ENCODE data around the gene CTNND2. TPM values are rescaled to one million over a fixed set of nuclear protein-coding genes. Genes with fewer than 3 reads are reported as not detected.

The CTNND2 gene
- total RNA-seq, 1 experiment from 2014 or later = not detected

DNA sequence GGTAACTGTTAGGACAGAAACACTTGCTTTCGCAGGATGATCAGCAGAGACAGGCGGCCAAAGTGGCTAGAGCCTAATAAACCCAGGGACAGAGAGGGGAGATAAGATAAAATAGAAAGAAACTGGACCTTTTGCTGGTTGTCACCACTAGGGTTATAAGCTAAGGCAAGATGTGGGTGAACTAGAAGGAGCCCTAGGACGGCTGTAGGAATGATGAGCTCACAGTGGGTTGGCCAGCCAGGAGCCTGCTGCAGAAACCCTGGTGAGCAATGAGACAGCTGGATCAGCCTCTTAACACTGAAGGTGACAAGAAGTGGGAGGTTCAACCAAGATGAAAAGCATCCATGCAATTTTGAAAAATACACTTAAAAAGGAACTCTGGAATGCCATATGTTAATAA lies 13.5 kb downstream of the CTNND2 start:
- no peak for DNase-seq (ENCODE audit: low spot score)
- ChIA-PET CTCF (no interaction called here), POLR2A (ENCODE audit: low non-redundant PET) (no interaction called here)
- Histone ChIP-seq H3K27me3 (replicated peaks; ENCODE audit: insufficient read depth, low read depth, low read length, poor library complexity) (no peaks in the 10 kb centered on the region), H3K4me3 (ENCODE audit: low read depth, low read length, poor library complexity, severe bottlenecking) (no peak overlapping the region), H3K4me1 (ENCODE audit: insufficient read depth, low read length, poor library complexity, severe bottlenecking) (no peaks in the 10 kb centered on the region), H3K27ac (ENCODE audit: low read depth, low read length, poor library complexity, severe bottlenecking) (no peak overlapping the region), H3K9me3 (ENCODE audit: low read depth, low read length, poor library complexity, severe bottlenecking) (peaks cover 13% of the 10 kb centered on the region), H3K36me3 (ENCODE audit: insufficient read depth, low read length, poor library complexity, severe bottlenecking) (no peaks in the 10 kb centered on the region)
- TF ChIP-seq, protein P1, sequence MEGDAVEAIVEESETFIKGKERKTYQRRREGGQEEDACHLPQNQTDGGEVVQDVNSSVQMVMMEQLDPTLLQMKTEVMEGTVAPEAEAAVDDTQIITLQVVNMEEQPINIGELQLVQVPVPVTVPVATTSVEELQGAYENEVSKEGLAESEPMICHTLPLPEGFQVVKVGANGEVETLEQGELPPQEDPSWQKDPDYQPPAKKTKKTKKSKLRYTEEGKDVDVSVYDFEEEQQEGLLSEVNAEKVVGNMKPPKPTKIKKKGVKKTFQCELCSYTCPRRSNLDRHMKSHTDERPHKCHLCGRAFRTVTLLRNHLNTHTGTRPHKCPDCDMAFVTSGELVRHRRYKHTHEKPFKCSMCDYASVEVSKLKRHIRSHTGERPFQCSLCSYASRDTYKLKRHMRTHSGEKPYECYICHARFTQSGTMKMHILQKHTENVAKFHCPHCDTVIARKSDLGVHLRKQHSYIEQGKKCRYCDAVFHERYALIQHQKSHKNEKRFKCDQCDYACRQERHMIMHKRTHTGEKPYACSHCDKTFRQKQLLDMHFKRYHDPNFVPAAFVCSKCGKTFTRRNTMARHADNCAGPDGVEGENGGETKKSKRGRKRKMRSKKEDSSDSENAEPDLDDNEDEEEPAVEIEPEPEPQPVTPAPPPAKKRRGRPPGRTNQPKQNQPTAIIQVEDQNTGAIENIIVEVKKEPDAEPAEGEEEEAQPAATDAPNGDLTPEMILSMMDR (conservative IDR thresholded peaks at IDR 0.05; ENCODE audit: low read depth, low read length) = no peak
- no peak for TF ChIP-seq EZH2 (IDR thresholded peaks at IDR 0.05; ENCODE audit: borderline replicate concordance, low read depth, low read length, poor library complexity, severe bottlenecking)
- intact Hi-C loops (cut with micrococcal nuclease; ENCODE audit: unreplicated experiment) = no loop called here
- no TSS peak for BruUV-seq (replicated peaks)

DNA sequence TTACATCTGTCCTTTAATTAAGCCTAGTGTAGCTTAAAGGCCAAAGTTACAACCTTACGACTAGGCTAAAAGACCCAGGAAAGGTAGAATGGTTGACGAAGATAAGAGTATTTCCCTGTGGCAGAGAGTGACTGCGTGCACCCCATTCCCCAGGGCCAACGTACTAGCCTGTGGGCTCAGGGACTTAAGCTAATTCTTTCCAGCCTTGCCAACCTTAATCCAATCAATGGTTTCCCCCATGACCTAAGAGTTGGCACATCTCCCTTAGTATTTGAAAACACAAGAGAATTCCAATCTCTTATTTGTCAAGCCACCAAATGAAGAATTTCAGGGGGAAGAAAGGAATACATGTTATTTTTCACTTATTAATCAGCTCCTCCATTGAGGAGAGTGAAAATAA lies 16.0 kb downstream of the CTNND2 start:
- CTCF ChIA-PET = no interaction called here
- no peak for TF ChIP-seq EZH2 (IDR thresholded peaks at IDR 0.05; ENCODE audit: borderline replicate concordance, low read depth, low read length, poor library complexity, severe bottlenecking)
- TF ChIP-seq, protein P1 (conservative IDR thresholded peaks at IDR 0.05; ENCODE audit: low read depth, low read length) = no peak
- Histone ChIP-seq H3K36me3 (ENCODE audit: insufficient read depth, low read length, poor library complexity, severe bottlenecking) (no peaks in the 10 kb centered on the region), H3K27ac (ENCODE audit: low read depth, low read length, poor library complexity, severe bottlenecking) (no peak overlapping the region), H3K27me3 (replicated peaks; ENCODE audit: insufficient read depth, low read depth, low read length, poor library complexity) (no peaks in the 10 kb centered on the region), H3K4me3 (ENCODE audit: low read depth, low read length, poor library complexity, severe bottlenecking) (no peak overlapping the region), H3K9me3 (ENCODE audit: low read depth, low read length, poor library complexity, severe bottlenecking) (peaks cover 10% of the 10 kb centered on the region), H3K4me1 (ENCODE audit: insufficient read depth, low read length, poor library complexity, severe bottlenecking) (no peaks in the 10 kb centered on the region)
- DNase-seq (ENCODE audit: low spot score) = no peak
- BruUV-seq (replicated peaks) = no TSS peak
- intact Hi-C loops (cut with micrococcal nuclease; ENCODE audit: unreplicated experiment) = no loop called here
- POLR2A ChIA-PET (ENCODE audit: low non-redundant PET) = no interaction called here

DNA sequence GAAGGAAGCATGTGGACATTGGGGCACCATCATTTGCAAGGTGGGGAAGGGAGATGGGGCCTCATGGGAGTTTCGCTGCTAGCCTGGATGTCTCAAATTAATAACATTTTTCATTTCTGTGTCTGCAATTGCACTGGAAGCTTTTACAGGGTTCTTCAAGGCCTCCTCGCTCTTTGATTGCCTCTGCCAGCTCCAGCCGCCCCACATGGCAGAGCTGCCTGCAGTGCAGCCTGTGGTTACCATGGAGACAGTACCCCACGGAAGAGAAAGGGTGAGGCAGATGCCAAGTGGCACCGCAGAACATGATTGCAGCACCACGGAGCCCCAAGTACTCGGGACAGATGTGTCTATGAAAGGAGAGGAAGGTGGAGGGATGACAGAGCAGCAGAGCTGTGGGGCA lies 25.4 kb downstream of the CTNND2 start:
- H3K4me1 ChIP-seq (ENCODE audit: insufficient read depth, low read length, poor library complexity, severe bottlenecking) = no peaks in the 10 kb centered on the region
- no TSS peak for BruUV-seq (replicated peaks)
- CTCF ChIA-PET = no interaction called here
- intact Hi-C loops (cut with micrococcal nuclease; ENCODE audit: unreplicated experiment) = no loop called here
- no peak for DNase-seq (ENCODE audit: low spot score)
- no peak overlapping the region for H3K27ac ChIP-seq (ENCODE audit: low read depth, low read length, poor library complexity, severe bottlenecking)
- H3K9me3 ChIP-seq (ENCODE audit: low read depth, low read length, poor library complexity, severe bottlenecking) = peaks cover 11% of the 10 kb centered on the region
- H3K4me3 ChIP-seq (ENCODE audit: low read depth, low read length, poor library complexity, severe bottlenecking) = no peak overlapping the region
- no peaks in the 10 kb centered on the region for H3K27me3 ChIP-seq (replicated peaks; ENCODE audit: insufficient read depth, low read depth, low read length, poor library complexity)
- no peaks in the 10 kb centered on the region for H3K36me3 ChIP-seq (ENCODE audit: insufficient read depth, low read length, poor library complexity, severe bottlenecking)
- TF ChIP-seq, protein P1 (conservative IDR thresholded peaks at IDR 0.05; ENCODE audit: low read depth, low read length) = no peak
- TF ChIP-seq EZH2 (IDR thresholded peaks at IDR 0.05; ENCODE audit: borderline replicate concordance, low read depth, low read length, poor library complexity, severe bottlenecking) = no peak
- POLR2A ChIA-PET (ENCODE audit: low non-redundant PET) = no interaction called here

Measured in A673 (cell line).